ENCODE measurements around the gene DVL2.

Gene DVL2

DNA sequence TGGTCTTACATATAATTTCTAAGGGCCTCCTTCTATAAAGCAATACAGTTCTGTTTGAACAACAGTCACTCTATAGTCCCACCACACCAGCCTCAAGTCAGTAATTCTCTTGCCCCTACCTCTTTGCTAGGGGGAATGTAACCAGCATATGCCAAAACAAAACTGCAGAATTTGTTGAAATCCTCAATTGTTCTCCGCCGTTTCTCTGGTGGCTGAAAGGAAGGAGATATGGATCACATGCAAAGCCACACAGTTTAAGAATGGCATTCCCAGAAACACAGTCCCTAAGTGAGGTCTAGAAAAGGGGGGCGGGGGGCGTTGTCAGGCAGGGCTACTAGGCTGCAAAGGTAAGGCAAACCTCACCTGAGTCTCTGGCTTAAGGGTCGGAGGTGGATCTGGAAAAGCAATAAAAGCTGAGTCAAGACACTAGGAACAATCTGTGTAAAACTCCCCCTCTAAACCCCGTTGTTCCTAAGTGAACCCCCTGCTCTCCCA lies 3.0 kb upstream of the DVL2 start:
- DNase-seq, result no peak

DNA sequence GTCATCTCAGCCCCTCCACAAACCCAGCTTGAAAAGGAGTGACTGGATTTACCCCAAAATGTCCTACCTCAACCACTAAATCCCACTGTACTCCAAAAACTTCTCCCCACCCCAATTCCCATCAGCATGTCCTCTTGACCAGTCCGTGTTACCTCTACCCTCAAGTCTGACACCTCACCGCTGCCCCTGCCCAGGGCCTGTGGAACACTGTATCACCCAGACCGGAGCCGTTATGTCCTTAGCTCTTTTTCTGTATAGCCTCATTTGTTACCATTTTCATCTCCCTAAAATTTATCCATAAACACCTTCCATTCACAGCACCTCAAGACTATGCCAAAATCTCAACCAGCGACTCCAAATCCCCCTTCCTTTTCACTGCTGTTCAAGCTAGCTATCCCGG lies 2.5 kb upstream of the DVL2 start:
- DNase-seq, result no peak

GRCh38 chr17:7235693-7236665 lies 1.7 kb upstream of the DVL2 start:
- peak; percentile 20 for DNase-seq

GRCh38 chr17:7233701-7234082 lies 625 bp downstream of the DVL2 start:
- DNase-seq, result peak; percentile 44

DNA sequence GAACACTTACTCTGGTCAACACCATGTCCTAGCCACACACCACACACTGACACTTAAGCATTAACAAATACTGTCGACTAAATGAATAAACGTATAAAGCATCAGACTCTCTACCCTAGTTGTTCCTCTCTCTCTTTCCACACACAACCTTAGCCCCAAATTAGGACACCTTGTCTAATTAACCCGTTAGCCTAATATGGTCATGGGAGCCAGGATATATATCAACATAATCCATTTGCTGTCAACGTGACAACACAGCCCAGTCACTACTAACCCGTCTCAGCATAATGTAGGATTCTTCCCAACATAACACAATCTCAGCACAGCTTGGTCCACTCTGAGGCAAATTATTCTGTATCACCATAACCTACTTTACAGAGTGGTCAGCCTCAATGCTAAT lies 2.2 kb downstream of the DVL2 start:
- DNase-seq, result no peak

DNA sequence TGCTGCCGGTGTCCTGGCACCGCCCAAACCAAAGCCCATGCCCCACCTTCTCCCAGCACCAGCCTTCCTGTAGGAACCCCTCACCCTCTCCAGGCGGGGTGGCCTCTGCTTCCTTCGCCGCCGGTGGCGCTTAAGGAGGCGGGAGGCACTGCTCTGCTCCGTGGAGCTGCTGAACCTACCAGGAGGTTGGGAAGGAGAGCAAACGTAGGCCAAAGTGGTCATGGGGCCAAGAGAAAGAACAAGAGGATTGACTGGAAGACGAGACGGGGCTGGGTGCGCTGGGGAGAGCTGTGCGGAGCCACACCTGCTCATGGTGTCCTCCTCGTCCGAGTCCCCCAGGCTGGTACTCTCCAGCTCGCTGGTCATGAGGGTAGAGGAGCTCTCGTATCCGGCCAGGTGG lies 4.8 kb downstream of the DVL2 start:
- no peak for DNase-seq

- DNase-seq, result no peak
Measured at GRCh38 chr17:7228920-7229319, 5.4 kb downstream of the DVL2 start.

DNA sequence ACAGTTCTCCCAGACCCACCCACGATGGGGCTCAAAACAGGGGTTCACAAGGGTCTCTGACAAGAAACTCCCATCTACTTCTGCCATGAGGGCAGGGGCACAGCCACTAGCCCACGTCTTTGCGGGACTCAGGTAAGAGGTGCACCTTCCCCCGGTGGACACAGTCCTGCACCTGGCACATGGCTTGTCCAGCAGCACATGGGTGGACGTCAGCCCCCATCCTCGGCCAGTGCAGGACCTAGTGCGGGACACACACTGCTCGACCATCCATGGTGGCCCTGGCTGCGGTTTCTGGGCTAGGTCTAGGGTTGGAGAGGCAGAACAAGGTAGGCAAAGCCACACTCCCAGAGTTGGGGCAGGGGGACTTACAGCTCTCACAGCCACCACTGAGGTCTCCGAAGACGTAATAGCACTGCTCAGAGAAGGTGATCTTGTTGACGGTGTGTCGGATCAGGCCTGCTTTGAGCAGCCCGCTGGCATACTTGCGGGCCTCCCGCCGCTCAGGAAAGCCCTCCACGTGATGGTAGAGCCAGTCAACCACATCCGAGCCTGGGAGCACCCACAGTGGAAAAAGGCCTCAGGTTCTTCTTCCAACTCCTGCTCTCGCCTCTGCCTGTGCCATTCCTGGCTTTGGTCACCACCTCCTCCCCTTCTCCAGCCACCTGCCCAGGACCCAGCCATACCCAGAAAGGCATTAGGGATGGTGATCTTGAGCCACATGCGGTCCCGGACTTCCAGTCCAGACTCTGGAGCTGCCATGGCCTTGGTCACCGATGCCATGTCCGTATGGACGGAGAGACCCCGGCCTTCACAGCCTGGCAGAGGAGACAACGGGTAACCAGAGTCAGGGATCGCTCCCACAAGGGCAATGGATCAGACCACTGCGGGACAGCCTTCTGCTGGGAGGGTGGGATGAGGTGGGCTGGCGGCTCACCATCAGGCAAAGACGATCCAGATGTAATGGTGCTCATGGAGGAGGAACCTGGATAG lies 7.3 kb downstream of the DVL2 start:
- no peak for DNase-seq

GRCh38 chr17:7225711-7226331 lies 8.5 kb downstream of the DVL2 start:
- DNase-seq, result no peak

GRCh38 chr17:7224661-7225111 lies 9.6 kb downstream of the DVL2 start:
- DNase-seq, result no peak

- DNase-seq, result no peak
Measured at GRCh38 chr17:7224110-7224509, 10.2 kb downstream of the DVL2 start.

GRCh38 chr17:7223375-7223774 lies 10.9 kb downstream of the DVL2 start:
- DNase-seq, result no peak

DNA sequence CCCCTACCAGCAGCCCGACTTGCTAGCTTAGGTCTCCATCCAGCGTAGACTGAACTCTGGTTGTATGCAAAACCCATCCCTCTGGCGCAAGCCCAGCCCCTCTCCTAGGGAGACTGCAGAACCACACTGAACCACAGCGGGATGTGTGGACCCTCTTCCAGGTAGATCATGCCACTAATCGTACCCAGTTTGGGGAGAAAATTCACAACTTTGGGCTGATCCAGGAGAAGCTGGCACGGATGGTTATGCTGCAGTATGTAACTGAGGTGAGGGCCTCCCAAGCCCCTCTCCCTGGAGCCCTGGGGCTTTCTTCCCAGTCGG lies 11.4 kb downstream of the DVL2 start:
- DNase-seq, result no peak

GRCh38 chr17:7222093-7222971 lies 12.0 kb downstream of the DVL2 start:
- DNase-seq, result no peak

- no peak for DNase-seq
Measured at GRCh38 chr17:7221278-7222092, 12.8 kb downstream of the DVL2 start.

DNA sequence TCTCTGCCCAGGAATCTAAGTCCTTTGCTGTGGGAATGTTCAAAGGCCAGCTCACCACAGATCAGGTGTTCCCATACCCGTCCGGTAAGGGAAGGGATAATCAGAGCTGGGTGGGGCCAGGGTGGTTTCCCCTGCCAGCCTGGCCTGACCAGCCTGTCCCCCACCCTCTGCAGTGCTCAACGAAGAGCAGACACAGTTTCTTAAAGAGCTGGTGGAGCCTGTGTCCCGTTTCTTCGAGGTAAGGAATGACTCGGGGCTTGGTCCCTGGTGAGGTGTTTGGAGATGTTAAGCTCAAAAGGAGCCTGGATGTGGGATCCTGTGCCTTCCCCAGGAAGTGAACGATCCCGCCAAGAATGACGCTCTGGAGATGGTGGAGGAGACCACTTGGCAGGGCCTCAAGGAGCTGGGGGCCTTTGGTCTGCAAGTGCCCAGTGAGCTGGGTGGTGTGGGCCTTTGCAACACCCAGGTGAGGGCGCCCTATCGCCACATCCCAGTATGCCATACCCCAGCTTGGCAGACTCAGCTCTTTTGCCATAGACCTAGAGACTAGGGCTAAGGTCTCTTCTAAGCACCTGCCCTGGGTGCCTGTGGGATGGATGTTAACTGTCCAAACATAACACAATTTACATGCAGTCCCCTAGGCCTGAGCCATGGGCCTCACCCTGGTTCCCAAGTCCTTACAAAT lies 13.6 kb downstream of the DVL2 start:
- peak; percentile 50 for DNase-seq

DNA sequence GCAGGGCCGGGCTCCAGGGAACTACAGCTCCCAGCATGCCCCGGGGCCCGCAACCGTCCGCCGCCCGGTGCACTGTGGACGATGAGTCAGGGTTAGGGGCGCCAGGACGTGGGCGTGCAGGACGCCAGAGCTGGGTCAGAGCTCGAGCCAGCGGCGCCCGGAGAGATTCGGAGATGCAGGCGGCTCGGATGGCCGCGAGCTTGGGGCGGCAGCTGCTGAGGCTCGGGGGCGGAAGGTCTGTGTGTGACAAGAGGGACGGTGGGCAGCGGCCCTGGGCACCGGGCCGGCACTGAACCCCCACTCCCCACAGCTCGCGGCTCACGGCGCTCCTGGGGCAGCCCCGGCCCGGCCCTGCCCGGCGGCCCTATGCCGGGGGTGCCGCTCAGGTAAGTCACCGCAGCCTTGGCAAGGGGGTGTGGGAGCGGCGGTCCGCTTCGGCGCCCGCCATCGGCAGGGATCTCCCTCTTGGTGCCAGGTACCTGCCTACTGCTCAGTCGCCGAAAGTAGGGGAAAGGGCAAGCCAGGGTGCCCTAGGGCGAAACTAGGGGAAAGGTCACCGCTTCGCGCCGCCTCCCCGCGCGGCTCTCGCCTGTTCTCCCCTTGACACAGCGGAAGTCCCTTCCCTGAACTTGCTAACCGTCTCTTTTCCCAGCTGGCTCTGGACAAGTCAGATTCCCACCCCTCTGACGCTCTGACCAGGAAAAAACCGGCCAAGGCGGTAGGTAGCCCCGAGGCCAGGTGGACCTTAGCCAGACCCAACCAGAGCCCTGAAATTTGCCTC lies 14.3 kb downstream of the DVL2 start, which contains the start of the genes ACADVL and DLG4:
ACADVL (plus strand) TSS at position 127 of the 781 bp plus-strand sequence; CDS start at position 174, 47 bp downstream.
DLG4 (minus strand) TSS at position 25 of the 781 bp plus-strand sequence.
- peak; percentile 80 for DNase-seq

DNA sequence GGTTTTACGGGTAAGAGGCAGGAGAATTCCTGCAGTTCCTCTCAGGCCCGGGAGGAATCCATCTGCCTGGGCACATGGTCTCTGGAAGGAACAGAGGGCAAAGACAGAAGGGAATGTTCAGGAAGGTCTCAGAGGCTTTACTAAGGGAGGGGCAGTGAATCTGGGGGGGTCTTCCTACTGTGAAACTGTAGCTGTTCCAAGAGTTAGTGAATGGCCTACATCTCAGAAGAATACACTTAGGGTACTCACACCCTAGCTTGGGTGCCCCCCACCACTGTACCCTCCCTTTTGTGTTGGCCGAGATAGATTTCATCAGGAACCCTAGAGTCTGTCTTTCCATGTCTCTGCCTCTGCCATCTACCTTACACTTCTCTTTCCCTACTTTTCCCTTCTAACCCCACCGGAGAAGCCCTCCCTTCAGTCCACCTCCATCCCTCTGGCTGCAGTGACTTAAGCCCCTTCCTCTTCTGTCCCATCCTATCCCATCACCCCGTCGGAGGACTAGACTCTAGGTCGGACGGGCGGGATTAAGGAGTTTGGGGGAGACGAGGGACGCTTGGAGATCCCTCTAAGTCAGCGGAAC lies 15.0 kb downstream of the DVL2 start:
- no peak for DNase-seq

GRCh38 chr17:7218758-7219157 lies 15.6 kb downstream of the DVL2 start:
- no peak for DNase-seq

All from kidney glomerular epithelial cell (primary cell).